ENCODE data around the gene CD69. TPM values are rescaled to one million over a fixed set of nuclear protein-coding genes. Genes with fewer than 3 reads are reported as not detected.

CD69 gene
- 0.98 TPM for total RNA-seq (2021; ENCODE audit: unreplicated experiment)
- 0.22 TPM for polyA plus RNA-seq (2012; ENCODE audit: insufficient read length)
- Bru-seq, nascent RNA = percentile 49 among the genes with signal in this experiment
- BruChase-seq, experiment 1, labeled RNA remaining after a 2-hour chase = percentile 31 among the genes with signal in this experiment
- percentile 34 among the genes with signal in this experiment for BruChase-seq, experiment 2, labeled RNA remaining after a 6-hour chase
- long read RNA-seq = 0 reads

GRCh38 chr12:9760699-9761418, at the start of gene CD69:
Gene CD69, minus strand, starts transcription at chr12:9760901. Its CDS starts 81 bp downstream, at chr12:9760820.
- CTCF ChIA-PET = interaction anchor here (1.1 kb wide), 1 partner anchor 11 kb away, joined by 3 read pairs; no protein-coding TSS in a partner anchor
- H3K4me1 ChIP-seq (ENCODE audit: control insufficient read depth, insufficient read depth, low read length) = no peaks in the 10 kb centered on the region; the same call in 1 of the 2 replicates
- H3K36me3 ChIP-seq (ENCODE audit: control insufficient read depth, insufficient read depth, low read length) = no peaks in the 10 kb centered on the region
- POLR2A ChIA-PET = interaction anchor here (0.6 kb wide), 1 partner anchor 90 kb away, joined by 3 read pairs; no protein-coding TSS in a partner anchor
- in situ Hi-C loops (cut with HindIII; ENCODE audit: low pct_unique_long_range_greater_than_20kb, low sequenced_read_pairs) = no loop called here
- 0 out of 2 replicates have a peak, but pooled peaks have one; percentile 38 for ATAC-seq
- no peaks in the 10 kb centered on the region for H3K27me3 ChIP-seq (ENCODE audit: control insufficient read depth, insufficient read depth, low read length)
- no peak for TF ChIP-seq POLR2AphosphoS5 (IDR thresholded peaks at IDR 0.05; ENCODE audit: low read depth, low read length)
- no peak for TF ChIP-seq CTCF (IDR thresholded peaks at IDR 0.05)
- TF ChIP-seq REST (IDR thresholded peaks at IDR 0.05; ENCODE audit: insufficient read depth in 1 of 2, low read depth in 2 of 2, low read length in 1 of 2) = no peak
- TF ChIP-seq TCF7L2 (IDR thresholded peaks at IDR 0.05; ENCODE audit: low read depth, low read length) = no peak
- TF ChIP-seq SIN3A (IDR thresholded peaks at IDR 0.05; ENCODE audit: borderline replicate concordance, insufficient read depth, low read depth, low read length) = no peak
- no peak for DNase-seq (ENCODE audit: low read depth, low spot score)
- intact Hi-C loops (cut with micrococcal nuclease; ENCODE audit: unreplicated experiment) = no loop called here
- no TSS peak for BruUV-seq (replicated peaks)
- H3K27ac ChIP-seq (ENCODE audit: low read length) = no peak within 1 kb of the TSS
- H3K4me3 ChIP-seq (ENCODE audit: low read depth in 2 of 2, low read length in 2 of 2) = peak within 1 kb of the TSS in 1 of 2 experiments; percentile 31; a peak in 1 of 4 replicates
- no peaks in the 10 kb centered on the region for H3K9me3 ChIP-seq (ENCODE audit: control insufficient read depth, insufficient read depth, low read depth, low read length)

- in situ Hi-C loops (cut with HindIII; ENCODE audit: low pct_unique_long_range_greater_than_20kb, low sequenced_read_pairs) = no loop called here
- no peak for DNase-seq (ENCODE audit: low read depth, low spot score)
- H3K4me3 ChIP-seq (ENCODE audit: low read depth in 2 of 2, low read length in 2 of 2) = no peak overlapping the region
- no peak for ATAC-seq
- no peaks in the 10 kb centered on the region for H3K27me3 ChIP-seq (ENCODE audit: control insufficient read depth, insufficient read depth, low read length)
- no peak overlapping the region for H3K27ac ChIP-seq (ENCODE audit: low read length)
- ChIA-PET POLR2A (no interaction called here), CTCF (no interaction called here)
- H3K36me3 ChIP-seq (ENCODE audit: control insufficient read depth, insufficient read depth, low read length) = no peaks in the 10 kb centered on the region
- H3K9me3 ChIP-seq (ENCODE audit: control insufficient read depth, insufficient read depth, low read depth, low read length) = no peaks in the 10 kb centered on the region
- no TSS peak for BruUV-seq (replicated peaks)
- intact Hi-C loops (cut with micrococcal nuclease; ENCODE audit: unreplicated experiment) = no loop called here
- TF ChIP-seq SIN3A (IDR thresholded peaks at IDR 0.05; ENCODE audit: borderline replicate concordance, insufficient read depth, low read depth, low read length) = no peak
- TF ChIP-seq REST (IDR thresholded peaks at IDR 0.05; ENCODE audit: insufficient read depth in 1 of 2, low read depth in 2 of 2, low read length in 1 of 2) = no peak
- TF ChIP-seq TCF7L2 (IDR thresholded peaks at IDR 0.05; ENCODE audit: low read depth, low read length) = no peak
- TF ChIP-seq POLR2AphosphoS5 (IDR thresholded peaks at IDR 0.05; ENCODE audit: low read depth, low read length) = no peak
- no peak for TF ChIP-seq CTCF (IDR thresholded peaks at IDR 0.05)
- no peaks in the 10 kb centered on the region for H3K4me1 ChIP-seq (ENCODE audit: control insufficient read depth, insufficient read depth, low read length)
These were observed 49.2 kb upstream of the CD69 start for GRCh38 chr12:9809866-9810265.
